ENCODE data around the gene SERPIND1. TPM values are rescaled to one million over a fixed set of nuclear protein-coding genes. Genes with fewer than 3 reads are reported as not detected.

The SERPIND1 gene
- total RNA-seq, 1 experiment from 2014 or later = 1.3 TPM

GRCh38 chr22:20740222-20740951 is 33.5 kb upstream of the SERPIND1 start:
- peaks cover 45% of the 10 kb centered on the region for H3K36me3 Mint-ChIP-seq (ENCODE audit: insufficient read depth, unreplicated experiment)
- H3K9me3 ChIP-seq = no peaks in the 10 kb centered on the region
- no peak overlapping the region for H3K4me3 ChIP-seq (ENCODE audit: low read depth, low read length)
- H3K4me1 Mint-ChIP-seq (ENCODE audit: low read depth, unreplicated experiment) = no peaks in the 10 kb centered on the region
- no peak for DNase-seq
- no peak overlapping the region for H3K4me3 Mint-ChIP-seq (ENCODE audit: unreplicated experiment)
- 0 out of 2 replicates have a peak, but pooled peaks cover 2% of the 10 kb centered on the region for H3K36me3 ChIP-seq (ENCODE audit: control insufficient read depth, insufficient read depth, low read length)
- POLR2A ChIA-PET = interaction anchor here (0.5 kb wide), 1 partner anchor 245 kb away, joined by 7 read pairs; the partner anchor contains the start of gene KLHL22
- no peak for TF ChIP-seq CTCF (IDR thresholded peaks at IDR 0.05; ENCODE audit: insufficient read depth in 1 of 2, low read depth in 1 of 2, low read length in 1 of 2, severe bottlenecking in 1 of 2, unreplicated experiment in 1 of 2)
- intact Hi-C loops (cut with micrococcal nuclease; ENCODE audit: unreplicated experiment) = no loop called here
- peaks cover 15% of the 10 kb centered on the region for H3K9me3 Mint-ChIP-seq (ENCODE audit: unreplicated experiment)
- no TSS peak for BruUV-seq (replicated peaks)
- no peak overlapping the region for H3K27ac Mint-ChIP-seq (ENCODE audit: unreplicated experiment)
- no peaks in the 10 kb centered on the region for H3K4me1 ChIP-seq
- no peaks in the 10 kb centered on the region for H3K27me3 Mint-ChIP-seq (ENCODE audit: insufficient read depth, unreplicated experiment)
- H3K27me3 ChIP-seq (replicated peaks; ENCODE audit: control insufficient read depth, insufficient read depth, low read length) = no peaks in the 10 kb centered on the region
- CTCF ChIA-PET = no interaction called here

GRCh38 chr22:20741008-20741633 is 32.8 kb upstream of the SERPIND1 start:
- no peak overlapping the region for H3K4me3 Mint-ChIP-seq (ENCODE audit: unreplicated experiment)
- DNase-seq = no peak
- no peak overlapping the region for H3K4me3 ChIP-seq (ENCODE audit: low read depth, low read length)
- CTCF ChIA-PET = interaction anchor here (1.0 kb wide), 1 partner anchor 38 kb away, joined by 5 read pairs; no protein-coding TSS in a partner anchor
- H3K36me3 Mint-ChIP-seq (ENCODE audit: insufficient read depth, unreplicated experiment) = peaks cover 45% of the 10 kb centered on the region
- H3K4me1 ChIP-seq = no peaks in the 10 kb centered on the region
- POLR2A ChIA-PET = interaction anchor here (0.5 kb wide), 1 partner anchor 246 kb away, joined by 7 read pairs; the partner anchor contains the start of gene KLHL22
- no peaks in the 10 kb centered on the region for H3K27me3 Mint-ChIP-seq (ENCODE audit: insufficient read depth, unreplicated experiment)
- H3K27ac Mint-ChIP-seq (ENCODE audit: unreplicated experiment) = no peak overlapping the region
- H3K27me3 ChIP-seq (replicated peaks; ENCODE audit: control insufficient read depth, insufficient read depth, low read length) = no peaks in the 10 kb centered on the region
- no peak for TF ChIP-seq CTCF (IDR thresholded peaks at IDR 0.05; ENCODE audit: insufficient read depth in 1 of 2, low read depth in 1 of 2, low read length in 1 of 2, severe bottlenecking in 1 of 2, unreplicated experiment in 1 of 2)
- intact Hi-C loops (cut with micrococcal nuclease; ENCODE audit: unreplicated experiment) = no loop called here
- no peaks in the 10 kb centered on the region for H3K4me1 Mint-ChIP-seq (ENCODE audit: low read depth, unreplicated experiment)
- peaks cover 15% of the 10 kb centered on the region for H3K9me3 Mint-ChIP-seq (ENCODE audit: unreplicated experiment)
- BruUV-seq (replicated peaks) = no TSS peak
- no peaks in the 10 kb centered on the region for H3K9me3 ChIP-seq
- H3K36me3 ChIP-seq (ENCODE audit: control insufficient read depth, insufficient read depth, low read length) = peaks cover 2% of the 10 kb centered on the region; the same call in 1 of the 2 replicates
